GM20000 (cell line): ENCODE data around the gene CRHR2.
A peak's percentile ranks its signal among the peaks of the same experiment; 100 is the strongest.

ENCODE experiments used
- DNase-seq: peaks from one replicate; pipeline ENCODE4 v3.0.0; 2012; ENCODE audit warnings: low spot score
- TF ChIP-seq, protein P1 (sequence below): IDR thresholded peaks from 2 replicates; pipeline ENCODE4 v1.5.1; 2012; ENCODE audit warnings: mild to moderate bottlenecking, control low read depth; ENCODE audit errors: extremely low read depth, missing control alignments

Gene CRHR2

DNA sequence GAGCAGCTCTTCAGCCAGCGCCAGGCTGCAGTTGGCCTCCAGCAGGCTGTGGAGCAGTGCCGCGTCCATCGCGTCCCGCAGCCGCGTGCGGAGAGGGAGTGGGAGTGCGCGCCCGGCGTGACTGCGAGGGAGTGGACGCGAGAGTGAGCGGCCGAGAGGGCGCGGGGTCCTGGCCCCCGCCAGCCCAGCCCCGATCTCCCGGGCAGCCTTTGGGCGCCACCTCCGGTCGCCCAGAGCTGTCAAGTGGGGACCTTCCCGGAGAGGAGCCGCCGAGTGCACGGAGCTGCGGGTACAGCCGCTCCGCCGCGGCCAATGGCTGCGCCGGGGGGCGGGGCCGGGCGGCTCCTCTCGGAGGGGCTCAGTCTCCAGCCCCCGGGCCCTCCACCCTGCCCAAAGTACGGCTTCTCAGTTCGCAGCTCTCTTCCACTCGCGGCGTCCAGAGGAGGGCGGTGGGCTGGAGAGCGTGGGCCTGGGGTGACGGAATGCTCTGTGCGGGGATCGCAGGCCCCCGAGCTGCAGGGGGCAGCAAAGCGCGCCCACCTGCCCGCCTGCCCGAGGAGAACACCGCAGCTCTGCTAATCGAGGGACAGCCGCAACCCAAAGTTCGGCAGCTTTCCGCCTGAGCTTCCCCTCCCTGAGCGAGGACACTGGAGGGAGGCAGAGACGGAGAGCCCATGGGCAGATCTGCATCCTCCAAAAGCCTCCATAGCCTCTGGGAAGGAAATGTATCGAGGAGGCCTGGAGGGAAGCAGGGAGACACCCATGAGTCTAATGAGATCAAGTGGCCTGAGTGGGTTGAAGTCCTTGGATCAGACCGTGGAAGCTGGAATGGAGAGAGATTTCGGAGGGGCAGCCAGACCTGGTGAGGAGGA lies at the start of gene CRHR2:
Gene CRHR2 (minus strand): TSS at position 245 of the 872 bp plus-strand sequence. CDS start 176 bp downstream, at position 69.
- peak; percentile 64 for DNase-seq

DNA sequence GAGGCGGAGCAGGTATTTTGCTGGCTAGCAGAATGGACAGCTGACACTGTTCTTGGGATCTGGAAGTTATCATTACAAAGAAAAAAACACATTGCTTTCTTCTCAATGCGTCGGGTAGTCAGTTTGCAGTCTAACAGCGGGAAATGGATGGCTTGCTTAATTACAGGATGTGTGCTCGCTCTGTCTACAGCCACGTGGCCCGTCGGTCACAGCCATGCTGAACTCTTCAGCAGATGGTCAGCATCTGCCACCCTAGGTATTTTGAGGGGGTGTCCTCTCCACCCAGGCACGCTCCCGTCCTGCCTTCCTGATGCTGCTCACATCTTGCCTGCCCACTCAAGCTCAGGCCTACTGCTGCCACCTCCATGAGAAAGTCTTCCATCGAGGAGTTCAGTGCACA lies 49.3 kb upstream of the CRHR2 start:
- no peak for DNase-seq
- TF ChIP-seq, protein P1, sequence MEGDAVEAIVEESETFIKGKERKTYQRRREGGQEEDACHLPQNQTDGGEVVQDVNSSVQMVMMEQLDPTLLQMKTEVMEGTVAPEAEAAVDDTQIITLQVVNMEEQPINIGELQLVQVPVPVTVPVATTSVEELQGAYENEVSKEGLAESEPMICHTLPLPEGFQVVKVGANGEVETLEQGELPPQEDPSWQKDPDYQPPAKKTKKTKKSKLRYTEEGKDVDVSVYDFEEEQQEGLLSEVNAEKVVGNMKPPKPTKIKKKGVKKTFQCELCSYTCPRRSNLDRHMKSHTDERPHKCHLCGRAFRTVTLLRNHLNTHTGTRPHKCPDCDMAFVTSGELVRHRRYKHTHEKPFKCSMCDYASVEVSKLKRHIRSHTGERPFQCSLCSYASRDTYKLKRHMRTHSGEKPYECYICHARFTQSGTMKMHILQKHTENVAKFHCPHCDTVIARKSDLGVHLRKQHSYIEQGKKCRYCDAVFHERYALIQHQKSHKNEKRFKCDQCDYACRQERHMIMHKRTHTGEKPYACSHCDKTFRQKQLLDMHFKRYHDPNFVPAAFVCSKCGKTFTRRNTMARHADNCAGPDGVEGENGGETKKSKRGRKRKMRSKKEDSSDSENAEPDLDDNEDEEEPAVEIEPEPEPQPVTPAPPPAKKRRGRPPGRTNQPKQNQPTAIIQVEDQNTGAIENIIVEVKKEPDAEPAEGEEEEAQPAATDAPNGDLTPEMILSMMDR, result no peak

More for the DNA sequence above, at the start of gene CRHR2:
- TF ChIP-seq, protein P1, result no peak

DNA sequence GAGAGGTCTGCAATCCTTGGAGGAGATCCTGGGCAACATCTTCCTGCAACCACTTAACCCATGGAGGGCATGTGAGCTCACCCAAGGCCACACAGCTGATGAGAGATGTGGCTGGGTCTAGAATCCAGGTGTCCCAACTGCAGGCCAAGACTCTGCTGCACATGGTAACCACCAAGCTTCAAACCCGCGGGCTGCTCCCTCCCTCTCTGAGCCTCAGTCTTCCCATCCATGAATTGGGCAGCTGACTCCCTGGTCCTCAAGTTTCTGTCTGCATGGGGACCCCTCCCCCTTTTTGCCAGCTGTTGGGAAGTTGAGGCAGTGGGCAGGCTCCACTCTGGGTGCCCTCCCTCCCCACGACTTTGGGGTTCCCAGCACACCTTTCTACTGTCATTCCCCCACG lies 48.7 kb upstream of the CRHR2 start:
- DNase-seq, result no peak
- TF ChIP-seq, protein P1, result no peak

DNA sequence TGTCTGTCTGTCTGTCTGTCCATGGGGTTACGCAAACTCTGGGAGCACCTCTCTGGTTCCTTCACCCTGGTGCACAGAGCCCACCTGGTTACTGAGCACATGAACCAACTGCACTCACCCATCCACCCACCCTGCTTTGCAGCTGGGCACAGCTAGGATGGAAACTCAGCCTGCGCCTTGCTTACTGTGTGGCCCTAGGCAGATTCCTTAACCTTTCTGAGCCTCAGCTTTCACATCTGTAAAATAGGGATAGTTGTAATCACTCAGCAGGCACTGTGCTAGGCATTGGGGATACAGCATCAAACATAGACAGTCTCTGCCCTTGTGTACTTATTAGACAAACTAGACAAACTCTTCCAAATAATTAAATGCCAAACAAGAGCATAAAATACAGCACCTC lies 47.8 kb upstream of the CRHR2 start:
- TF ChIP-seq, protein P1, result no peak
- DNase-seq, result no peak

DNA sequence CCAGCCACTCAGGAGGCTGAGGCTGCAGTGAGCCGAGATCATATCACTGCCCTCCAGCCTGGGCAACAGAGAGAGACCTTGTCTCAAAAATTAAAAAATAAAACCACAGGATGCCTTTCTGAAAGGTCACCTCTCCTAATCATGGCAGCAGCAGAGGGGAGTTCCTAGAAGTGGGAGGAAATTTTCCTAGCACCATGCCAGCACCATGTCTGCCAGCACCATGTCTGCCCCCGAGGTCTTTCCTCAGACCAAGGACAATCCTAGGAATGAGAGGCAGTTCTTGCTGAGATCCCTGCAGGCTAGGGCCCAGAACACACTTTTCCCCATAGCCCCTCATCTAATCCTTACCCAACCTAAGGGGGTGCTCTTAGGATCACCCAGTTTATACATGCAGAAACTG lies 47.4 kb upstream of the CRHR2 start:
- no peak for DNase-seq
- TF ChIP-seq, protein P1, result no peak

DNA sequence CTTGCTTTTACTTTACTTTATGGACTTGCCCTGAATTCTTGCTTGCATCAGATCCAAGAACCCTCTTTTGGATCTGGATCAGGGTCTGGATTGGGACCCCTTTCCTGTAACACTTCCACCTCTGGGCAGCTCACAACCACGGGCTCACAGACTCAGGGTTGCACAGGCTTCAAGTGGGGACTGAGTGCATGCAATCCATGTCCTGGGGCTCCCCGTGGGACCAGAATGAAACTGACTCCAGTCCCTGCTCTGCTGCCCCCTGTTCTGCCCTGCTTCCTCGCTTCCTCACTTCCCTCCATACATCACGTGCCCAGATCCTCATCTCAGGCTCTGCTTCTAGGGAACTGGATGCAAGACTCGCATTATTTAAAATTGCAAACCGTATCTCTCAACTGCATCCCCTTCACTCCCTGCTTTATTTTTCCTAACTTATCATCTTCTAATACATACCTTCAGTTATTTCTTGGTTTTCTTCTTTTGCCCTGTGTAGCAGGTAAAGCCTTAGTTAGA lies 46.4 kb upstream of the CRHR2 start:
- DNase-seq, result no peak
- TF ChIP-seq, protein P1, result no peak
